A204.1 (cell line): ENCODE measurements around the gene RING1.
"Not testable (repeated sequence)": the region's sequence is repeated elsewhere in the genome, so short reads cannot be mapped to it uniquely, and the experiment has no call there.

Experiments used
- FAIRE-seq: peaks from 2 replicates; lab custom pipeline; 2012; peaks lifted over from hg19 to GRCh38; lab: Jason Lieb, UNC

Gene RING1

DNA sequence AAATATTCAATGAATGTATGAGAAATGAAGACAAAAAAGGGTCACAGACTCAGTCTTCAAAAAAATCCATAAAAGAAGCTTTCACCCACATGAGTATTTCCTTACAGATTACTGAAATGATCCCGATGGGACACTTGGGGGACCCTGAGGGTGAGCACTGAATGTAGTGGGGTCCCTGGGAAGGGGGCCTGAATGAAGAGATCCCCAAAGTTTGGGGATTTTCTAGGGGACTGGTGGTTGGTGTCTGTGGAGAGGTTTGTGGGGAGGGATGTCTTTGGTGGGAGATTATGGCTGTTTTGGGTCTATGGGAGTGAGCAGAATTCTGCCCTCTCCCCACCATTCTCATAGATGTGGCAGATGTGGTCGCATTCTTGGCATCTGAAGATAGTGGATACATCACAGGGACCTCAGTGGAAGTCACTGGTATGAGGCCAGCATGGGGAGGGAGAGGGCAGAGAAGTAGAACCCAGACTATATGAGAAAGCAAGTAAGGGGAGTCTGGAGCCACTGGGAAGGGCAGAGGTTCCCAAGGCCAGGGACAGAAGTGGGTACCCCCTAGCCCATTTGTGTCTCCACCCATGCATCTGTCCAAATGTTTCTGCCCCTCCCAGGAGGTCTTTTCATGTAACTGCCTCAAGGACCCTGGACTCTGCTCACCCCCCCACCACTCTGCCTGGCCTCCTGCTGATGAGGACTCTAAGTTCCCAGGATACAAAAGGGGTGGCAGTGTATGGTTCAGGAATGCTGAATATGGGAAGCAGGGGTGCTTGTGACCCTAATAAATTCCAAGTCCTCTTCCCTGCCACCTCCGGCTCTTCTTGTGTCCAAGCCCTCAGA, 2.1 kb upstream of the RING1 start:
- FAIRE-seq: no peak

DNA sequence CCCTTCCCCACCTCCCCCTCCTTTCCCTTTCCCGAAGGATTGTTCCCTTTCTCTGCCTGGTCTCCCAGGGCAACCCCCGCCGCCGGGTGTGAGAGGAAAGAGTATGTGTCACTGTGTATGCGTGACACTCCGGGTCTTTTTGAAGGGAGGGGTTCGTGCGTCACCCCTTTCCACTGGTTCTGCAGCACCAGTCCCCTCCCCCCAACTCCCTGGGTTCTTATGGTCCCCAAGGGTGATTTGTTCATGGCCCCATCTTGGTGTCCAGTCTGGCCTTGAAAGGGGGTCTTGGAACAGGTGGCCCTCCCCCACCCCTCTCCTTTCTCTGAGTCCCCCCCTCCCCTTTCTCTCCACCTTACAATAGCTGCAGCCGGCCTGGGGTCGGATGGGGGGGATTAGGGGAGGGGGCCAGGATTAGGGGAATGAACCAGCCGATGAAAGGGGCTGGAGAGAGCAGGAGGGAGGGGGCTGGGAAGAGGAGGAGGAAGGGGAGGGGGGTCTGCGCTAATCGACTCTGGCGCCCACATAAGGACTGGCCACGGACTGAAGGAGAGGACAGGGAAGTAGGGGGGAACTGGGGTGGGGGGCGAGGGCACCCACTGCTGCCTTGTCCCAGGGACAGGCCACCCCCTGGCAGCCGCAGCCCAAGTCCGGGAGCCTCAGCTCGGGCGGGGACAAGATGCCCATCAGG, 1.3 kb upstream of the RING1 start:
- no peak for FAIRE-seq

DNA sequence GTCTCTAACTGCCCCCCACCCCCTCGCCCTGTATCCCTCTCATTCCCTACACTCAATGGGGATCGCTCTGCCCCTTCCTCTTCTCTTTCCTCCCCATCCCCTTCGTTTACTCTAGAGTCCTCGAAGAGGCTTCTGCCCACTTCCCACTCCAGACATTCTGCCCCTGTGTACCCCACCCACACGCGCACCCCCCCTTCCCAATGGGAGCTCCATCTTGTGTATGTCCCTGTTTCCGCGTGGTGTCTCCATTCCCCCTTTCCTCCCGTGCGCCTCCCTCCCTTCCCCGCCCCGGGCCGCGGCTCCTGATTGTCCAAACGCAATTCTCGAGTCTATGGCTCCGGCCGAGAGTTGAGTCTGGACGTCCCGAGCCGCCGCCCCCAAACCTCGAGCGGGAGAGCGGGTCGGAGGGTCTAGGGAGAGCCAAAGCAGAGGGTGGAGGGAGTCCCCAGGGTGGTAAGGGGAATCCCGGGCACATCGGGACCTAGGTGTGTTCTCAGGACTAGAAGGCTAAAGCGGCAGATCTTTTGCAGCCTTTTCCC, 679 bp upstream of the RING1 start:
- FAIRE-seq: no peak

DNA sequence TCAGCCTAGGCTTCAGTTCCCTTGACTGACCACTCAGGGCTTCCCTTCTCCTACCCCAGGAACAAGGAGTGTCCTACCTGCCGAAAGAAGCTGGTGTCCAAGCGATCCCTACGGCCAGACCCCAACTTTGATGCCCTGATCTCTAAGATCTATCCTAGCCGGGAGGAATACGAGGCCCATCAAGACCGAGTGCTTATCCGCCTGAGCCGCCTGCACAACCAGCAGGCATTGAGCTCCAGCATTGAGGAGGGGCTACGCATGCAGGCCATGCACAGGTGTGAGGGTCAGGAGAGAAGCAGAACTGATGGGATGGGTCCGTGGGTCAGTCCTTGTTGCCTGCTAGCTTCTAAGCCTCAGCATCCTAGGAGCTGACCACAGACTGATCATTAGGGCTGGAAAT, 1.6 kb downstream of the RING1 start:
- FAIRE-seq: no peak

DNA sequence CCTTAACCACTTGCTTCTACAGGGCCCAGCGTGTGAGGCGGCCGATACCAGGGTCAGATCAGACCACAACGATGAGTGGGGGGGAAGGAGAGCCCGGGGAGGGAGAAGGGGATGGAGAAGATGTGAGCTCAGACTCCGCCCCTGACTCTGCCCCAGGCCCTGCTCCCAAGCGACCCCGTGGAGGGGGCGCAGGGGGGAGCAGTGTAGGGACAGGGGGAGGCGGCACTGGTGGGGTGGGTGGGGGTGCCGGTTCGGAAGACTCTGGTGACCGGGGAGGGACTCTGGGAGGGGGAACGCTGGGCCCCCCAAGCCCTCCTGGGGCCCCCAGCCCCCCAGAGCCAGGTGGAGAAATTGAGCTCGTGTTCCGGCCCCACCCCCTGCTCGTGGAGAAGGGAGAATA, 2.8 kb downstream of the RING1 start:
- FAIRE-seq: no peak

DNA sequence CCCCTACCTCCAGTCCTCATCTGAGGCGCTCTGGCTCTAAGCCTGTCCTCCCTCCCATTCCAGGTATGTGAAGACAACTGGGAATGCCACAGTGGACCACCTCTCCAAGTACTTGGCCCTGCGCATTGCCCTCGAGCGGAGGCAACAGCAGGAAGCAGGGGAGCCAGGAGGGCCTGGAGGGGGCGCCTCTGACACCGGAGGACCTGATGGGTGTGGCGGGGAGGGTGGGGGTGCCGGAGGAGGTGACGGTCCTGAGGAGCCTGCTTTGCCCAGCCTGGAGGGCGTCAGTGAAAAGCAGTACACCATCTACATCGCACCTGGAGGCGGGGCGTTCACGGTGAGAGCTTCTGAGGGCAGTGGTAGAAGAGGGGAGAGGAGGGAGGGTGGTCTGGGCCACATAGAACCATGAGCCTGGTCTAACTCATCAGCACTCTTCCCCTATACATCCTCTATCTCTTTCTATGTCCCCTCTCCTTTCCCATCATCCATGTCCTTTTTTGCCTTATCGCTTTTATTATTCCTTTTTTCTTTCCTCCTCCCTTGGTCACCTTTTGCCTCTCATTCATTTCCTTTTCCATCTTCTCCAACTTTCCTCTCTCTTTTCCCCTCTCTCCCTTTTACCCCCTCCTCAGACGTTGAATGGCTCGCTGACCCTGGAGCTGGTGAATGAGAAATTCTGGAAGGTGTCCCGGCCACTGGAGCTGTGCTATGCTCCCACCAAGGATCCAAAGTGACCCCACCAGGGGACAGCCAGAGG, 3.5 kb downstream of the RING1 start:
- no peak for FAIRE-seq

DNA sequence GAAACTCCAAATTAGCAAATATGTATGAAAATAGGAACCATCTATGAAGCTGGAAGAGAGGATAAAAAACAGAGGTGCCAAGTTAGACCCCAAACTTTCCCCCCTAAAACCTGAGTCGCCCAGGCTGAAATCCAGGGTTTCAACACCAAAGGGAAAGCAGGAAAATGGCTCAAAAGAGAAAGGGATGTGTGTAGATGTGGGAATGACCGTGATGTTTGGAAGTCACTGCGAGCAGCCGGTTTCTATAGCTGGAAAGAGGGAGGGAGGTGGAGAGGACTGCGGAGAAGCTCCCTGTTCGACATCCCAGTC, 4.5 kb downstream of the RING1 start:
- no peak for FAIRE-seq

DNA sequence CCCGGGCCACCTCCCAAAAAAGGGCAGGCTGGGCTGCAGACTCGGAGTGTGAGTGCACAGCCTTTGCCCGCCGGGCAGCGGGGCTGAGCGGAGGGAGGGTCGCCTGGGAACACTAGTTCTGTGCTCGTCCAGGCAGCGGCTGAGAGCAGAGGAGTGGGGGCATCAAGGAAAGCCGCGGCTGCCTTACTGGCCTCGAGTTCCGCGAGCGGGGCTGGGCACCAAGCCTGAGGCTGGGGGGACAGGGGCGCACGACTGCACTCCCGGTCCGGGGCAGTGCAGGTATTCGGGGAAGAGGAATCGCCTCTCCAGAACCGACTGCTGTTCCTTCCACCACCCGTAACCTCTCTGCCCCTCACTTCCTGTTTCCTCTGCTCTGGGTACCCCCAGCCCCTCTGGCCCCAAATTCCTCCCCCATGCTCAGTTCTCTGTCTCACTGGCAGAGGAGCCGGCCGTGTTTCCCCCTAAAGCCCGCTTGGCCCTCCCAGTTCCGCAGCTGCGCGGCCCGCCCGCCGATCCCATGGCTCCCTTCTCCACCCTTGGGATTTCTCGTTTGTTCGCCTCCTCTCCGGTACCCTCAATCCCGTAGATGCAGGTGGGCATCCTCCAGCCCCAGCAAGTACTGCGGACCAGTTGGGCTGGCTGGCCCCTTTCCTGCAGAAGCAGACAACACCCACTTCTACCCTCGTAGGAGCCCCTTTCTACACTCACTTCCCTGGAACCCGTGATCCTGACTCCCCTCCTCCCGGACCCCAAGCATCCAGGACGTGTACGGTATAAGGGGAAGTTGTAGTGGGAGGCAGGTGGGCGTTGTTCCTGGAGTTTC, 5.1 kb downstream of the RING1 start:
- no peak for FAIRE-seq

DNA sequence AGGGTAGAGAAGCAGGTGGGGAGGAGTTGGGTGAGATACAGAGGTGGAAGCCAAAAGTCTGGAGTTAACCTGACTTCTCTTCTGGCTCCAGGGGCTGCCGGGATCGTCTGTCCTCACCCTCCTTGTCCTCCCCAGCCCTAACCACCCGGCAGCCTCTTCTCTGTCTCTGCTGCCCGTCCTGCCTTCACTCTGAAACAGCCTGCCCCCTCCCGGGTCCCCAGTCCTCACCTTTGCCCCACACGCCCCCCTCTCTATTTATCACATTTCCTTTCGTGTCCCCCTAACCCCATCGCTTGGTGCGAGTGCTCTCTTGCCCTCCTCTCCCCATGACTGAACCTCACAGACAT, 5.7 kb downstream of the RING1 start:
- no peak for FAIRE-seq

DNA sequence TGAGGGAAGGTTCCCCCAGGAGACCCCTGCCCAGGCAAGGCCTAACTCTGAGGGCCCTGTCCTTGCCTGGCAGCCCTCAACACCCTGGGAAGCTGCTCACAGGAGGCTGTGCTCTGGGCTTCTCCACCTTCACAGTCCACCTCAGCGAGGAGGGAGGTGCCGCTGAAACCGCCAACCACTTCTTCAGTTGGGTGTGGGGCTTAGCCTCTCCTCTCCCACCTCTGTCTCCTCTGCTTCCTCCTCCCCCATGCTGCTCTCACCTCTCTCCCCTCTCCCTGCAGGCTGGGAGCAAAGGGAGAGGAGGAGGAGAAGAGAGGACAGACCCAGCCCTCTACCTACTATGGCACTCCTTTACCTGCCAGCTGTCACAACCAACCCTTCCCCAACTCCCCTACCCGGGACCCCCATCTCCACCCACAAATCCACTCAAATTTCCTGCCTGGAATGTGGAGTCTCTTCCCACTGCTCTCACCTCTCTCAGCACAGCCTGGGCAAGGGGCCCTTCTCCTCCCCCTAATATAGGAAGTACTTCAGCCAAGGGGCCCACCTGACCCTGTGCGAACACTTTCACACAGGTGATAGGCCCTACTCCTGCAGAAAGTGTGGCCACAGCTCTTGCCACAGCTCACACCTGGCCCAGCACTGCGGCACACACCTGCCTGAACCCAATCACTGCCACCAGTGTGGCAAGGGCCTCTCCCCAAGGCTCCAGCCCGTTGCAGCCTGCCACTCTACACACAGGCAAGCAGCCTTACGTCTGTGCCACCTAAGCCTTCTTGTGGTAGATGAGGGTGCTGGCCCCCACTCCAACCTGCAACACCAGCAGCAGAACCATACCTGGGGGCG, 7.2 kb downstream of the RING1 start:
- FAIRE-seq: no peak

DNA sequence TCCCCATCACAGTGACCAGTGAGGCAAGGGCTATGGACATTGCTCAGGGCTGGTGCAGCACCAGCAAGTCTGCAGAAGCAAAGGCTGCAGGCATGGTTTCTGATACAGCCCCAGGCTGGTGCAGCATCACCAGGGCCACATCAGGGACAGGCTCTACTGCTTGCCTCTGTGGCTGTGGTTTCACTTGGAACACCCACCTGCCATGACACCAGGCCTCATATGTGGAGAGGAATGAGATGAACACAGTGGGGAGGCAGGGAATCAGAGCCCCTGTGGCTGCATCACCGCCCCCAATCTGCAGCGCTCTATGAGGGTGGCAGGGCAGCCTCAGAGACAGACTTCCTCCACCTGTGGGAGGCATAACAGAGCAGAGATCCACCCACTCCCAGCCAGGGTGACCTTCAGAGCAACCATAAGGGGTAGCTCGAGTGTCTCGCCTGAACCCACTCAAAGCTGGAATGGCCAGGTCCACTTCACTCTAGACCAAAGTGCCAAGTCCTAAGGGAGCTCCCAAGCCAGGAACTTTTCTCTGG, 7.9 kb downstream of the RING1 start:
- FAIRE-seq: no peak

DNA sequence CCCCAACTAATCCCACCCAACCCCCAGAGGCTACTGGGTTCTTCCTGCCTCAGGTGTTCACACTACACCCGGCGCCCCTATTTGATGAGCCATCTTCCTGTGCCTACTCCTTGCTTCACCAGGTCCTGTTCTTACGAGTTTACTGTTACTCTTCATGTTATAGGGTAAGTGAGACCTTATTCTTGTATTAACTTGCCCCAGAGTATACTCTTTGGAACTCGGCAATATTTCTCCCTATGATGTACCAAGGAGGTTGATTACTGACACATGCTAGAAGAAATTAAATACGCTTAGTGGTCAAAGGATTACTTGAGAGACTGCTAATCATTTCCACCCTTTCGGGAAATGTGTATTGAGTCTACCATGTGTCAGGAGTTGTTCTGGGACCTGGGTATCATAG, 8.9 kb downstream of the RING1 start:
- FAIRE-seq: no peak

DNA sequence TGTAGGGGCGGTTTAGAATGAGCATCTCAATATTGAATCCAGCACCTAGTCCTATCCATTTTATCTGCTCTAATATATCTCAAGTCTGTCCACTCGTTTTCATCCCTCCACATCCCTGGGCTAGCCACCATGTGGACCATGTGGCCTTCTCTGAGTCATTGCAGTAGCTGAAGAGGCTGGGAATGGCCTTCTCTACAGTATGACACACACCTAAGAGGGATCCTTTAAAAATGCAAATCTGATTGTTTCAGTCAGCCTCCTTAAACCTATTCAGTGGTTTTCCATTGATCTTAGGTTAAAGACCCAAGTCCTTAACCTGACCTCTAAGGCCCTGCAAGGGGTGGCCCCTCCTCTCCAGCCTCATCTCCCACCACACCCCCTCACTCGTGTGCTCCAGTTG, 9.4 kb downstream of the RING1 start:
- no peak for FAIRE-seq

DNA sequence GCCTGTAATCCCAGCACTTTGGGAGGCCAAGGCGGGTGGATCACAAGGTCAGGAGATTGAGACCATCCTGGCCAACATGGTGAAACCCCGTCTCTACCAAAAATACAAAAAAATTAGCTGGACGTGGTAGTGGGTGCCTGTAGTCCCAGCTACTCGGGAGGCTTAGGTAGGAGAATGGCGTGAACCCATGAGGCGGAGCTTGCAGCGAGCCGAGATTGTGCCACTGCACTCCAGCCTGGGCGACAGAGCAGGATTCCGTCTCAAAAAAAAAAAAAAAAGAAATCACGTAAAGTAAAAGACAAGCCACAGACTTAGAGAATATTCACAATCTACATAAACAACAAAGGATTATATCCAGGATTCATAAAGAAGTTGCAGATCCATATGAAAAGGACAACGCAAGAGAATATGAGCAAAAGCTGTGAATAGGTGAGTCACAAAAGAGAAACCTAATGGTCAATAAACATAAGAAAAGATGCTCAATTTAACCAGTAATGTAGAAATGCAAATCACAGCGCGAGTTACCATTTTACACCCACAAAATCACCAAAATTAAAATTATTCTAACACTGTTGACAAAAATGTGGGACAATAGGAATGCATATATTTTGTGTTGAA, 18.3 kb downstream of the RING1 start:
- FAIRE-seq: not testable (repeated sequence)

DNA sequence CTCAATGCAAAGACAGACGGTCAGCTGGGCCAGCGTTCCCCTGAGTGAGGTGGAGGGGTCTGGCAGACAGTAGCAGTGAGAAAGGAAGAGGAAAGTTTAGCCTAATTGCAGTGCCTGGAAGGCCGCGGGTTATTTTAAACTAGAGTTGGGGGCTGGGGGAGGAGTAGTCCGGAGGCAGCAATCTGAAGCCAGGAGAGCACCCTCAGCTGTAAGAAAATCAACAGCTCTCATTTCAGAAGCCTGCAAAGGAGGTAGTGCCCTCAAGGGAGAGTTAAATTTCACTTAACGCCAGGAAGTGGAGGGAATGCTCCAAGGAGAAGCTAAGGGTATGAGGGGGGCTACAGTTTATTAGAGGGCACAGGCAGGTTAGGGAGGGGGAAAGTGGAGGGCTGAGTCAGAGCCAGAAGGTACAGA, 26.9 kb downstream of the RING1 start:
- no peak for FAIRE-seq

DNA sequence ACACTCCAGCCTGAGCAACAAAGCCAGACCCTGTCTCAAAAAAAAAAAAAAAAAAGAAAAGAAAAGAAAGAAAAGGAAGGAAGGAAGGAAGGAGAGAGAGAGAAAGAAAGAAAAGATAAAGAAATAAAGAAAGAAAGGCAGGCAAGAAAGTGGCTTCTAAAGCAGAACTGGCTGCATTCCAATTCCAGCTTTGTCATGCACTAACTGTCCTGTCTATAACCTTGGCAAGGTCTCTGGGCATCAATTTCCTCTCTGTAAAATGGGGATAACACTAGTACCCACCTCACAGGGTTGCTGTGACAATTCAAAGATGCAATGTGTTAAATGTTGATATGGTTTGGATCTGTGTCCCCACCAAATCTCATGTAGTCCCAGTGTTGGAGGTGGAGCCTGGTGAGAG, 28.0 kb downstream of the RING1 start:
- FAIRE-seq: no peak

DNA sequence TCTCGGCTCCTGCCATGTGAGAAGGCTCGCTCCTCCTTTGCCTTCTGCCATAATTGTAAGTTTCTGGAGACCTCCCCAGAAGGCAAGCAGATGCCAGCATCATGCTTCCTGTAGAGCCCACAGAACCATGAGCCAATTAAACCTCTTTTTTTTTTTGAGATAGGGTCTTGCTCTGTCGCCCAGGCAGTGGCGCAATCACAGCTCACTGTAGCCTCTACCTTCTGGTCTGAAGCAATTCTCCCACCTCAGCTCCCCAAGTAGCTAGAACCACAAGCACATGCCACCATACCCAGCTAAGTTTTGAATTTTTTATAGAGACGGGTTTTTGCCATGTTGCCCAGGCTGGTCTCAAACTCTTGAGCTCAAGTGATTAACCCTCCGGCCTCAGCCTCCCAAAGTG, 28.6 kb downstream of the RING1 start:
- no peak for FAIRE-seq

DNA sequence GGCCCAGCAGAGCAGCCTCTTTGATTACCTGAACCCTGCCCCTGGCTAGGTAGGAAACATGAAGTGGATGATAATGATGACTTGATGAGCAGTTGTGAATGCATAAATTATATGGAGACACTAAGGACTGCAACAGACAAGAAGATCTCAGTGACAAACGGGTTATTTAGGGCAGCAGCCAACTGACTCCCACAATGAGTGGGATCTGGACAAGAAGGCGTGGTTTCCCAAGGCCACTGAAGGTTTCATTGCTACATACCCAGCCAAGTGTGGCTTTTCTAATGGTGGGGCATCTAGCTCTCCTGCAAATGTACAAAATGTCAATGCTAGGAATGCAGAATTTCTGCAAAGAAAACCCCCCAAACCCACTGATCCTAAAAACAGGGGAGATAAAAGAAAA, 29.4 kb downstream of the RING1 start:
- FAIRE-seq: no peak

DNA sequence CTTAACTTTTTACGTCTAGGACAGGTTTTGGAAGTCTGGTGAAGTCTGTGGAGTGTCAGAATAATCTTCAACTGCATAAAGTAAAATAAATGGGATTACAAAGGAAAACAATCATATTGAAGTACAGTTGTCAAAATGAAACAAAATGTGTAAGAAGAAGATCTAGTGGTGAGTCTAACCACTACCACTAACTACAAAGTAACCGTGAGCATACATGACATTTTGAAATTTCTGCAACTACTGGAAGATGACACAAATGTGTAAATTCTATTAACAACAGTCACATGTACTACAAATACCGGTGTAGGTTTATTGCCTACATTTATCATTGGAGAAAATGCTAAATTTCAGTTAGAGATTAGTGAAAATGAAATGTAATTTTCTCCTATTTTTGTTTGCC, 33.7 kb downstream of the RING1 start:
- no peak for FAIRE-seq

DNA sequence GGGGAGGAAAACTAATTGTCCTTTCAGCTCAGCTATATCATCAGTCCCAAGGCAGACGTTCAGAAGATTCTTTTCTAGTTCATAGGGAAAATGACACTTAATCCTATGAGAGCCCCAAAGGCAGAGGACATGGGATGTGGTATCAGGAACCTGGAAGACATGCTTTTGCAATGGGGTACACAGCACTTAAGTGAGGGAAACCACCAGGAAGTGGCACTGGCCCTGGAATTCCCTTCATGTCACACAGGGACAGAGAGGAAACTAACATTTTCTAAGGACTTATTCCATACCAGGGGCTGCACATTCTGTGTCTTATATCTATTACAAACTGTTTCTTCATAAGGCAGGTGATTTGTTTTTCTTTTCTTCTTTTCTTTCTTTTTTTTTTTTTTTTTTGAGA, 35.2 kb downstream of the RING1 start:
- FAIRE-seq: no peak
